ENCODE measurements around the gene RPL10L.

The RPL10L gene

DNA sequence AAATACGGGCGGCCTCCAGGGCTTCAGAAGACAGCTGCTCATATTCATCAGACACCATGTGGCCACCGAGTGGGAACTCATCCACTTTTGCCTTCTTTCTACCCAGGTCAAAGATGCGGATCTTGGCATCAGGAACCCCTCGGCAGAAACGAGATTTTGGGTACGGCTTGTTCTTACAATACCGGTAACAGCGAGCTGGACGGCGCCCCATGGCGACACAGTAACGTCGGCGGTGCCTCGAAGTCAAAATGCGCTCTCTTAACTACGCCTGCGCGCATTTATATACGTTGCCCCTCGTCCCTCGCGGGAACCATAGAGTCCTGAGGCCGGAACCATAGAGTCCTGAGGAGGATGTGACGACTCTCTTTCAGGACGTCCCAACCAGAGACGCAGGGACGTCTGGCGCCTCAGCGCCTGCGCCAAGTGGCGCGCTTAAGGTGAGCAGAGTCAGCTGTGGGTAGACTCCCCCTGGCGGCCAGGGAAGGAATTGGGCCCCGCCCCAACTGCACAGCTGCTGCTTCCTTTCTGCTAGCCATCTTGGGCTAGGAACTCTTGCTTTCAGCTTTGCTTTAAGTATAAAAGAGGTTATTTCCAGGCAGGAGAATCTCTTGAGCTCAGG is at the start of gene RPL10L:
Gene RPL10L, minus strand, starts transcription at position 256 of the 619 bp plus-strand sequence. Its CDS starts 45 bp downstream, at position 211.
- peak in 2 of 10 donors; percentile 67 to 75 for DNase-seq

DNA sequence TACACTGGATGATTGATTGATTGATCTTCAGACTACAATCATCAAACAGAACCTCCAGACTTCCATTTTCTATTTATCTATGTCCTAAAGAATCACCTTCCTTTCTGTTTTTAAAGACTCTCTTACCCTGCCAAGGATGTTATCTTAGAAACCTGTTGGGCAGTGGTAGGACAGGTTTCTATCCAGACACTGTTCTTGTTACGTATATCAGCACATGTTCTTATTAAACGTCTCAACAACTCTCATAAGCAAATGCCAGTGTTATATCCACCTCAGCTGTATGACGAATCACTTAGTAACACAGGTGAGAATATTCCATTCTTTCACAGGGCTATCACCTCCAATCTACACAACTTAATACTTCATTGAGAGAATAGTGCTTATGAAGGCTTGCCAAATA is 40.2 kb upstream of the RPL10L start:
- DNase-seq = no peak
- intact Hi-C loops (cut with DNase I) = no loop called here

More for the DNA sequence above, at the start of gene RPL10L:
- intact Hi-C loops (cut with DNase I) = no loop called here

GRCh38 chr14:46686652-46687051 is 35.1 kb upstream of the RPL10L start:
- intact Hi-C loops (cut with DNase I) = no loop called here
- DNase-seq = no peak

DNA sequence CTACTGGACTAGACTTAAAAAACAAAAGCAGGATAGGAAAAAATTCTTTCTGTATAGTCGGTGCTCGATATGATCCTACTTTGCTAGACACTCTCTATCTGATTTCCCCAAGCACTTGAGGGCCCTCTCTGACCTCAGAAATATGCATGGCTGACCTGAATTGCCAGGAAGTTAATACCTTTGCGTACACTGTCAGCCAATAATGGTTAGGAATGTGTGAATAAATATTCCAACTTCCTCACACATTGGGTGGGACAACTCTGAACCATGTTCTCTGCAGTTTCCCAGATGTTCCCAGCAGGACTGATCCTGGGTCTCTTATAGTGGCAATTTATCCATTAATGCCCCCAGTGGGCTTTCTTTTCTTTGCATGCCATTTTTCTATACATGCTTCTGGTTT is 20.5 kb upstream of the RPL10L start:
- DNase-seq = no peak
- intact Hi-C loops (cut with DNase I) = no loop called here

DNA sequence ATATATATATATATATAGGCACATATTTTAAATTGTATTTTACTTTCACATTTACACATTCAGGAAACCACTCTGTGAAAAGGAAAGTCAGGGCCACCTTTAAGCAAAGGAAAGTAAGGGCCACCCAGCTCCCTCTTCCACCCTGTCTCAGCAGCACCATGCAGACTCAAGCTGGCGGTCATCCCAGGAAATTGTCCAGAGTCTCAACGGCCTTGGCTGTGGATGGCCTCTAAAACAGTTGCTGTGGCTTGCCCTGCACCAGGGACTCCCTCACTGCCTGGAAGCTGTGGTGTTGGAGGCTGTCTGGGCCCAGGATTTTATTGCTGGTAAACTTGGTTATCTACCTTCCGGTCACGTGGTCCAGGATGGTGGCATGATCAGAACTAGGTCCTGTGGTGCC is 11.8 kb upstream of the RPL10L start:
- intact Hi-C loops (cut with DNase I) = no loop called here
- peak in 2 of 10 donors; percentile 21 to 61 for DNase-seq

- intact Hi-C loops (cut with DNase I) = no loop called here
- no peak for DNase-seq
These were observed 10.1 kb upstream of the RPL10L start for GRCh38 chr14:46661728-46662127.

DNA sequence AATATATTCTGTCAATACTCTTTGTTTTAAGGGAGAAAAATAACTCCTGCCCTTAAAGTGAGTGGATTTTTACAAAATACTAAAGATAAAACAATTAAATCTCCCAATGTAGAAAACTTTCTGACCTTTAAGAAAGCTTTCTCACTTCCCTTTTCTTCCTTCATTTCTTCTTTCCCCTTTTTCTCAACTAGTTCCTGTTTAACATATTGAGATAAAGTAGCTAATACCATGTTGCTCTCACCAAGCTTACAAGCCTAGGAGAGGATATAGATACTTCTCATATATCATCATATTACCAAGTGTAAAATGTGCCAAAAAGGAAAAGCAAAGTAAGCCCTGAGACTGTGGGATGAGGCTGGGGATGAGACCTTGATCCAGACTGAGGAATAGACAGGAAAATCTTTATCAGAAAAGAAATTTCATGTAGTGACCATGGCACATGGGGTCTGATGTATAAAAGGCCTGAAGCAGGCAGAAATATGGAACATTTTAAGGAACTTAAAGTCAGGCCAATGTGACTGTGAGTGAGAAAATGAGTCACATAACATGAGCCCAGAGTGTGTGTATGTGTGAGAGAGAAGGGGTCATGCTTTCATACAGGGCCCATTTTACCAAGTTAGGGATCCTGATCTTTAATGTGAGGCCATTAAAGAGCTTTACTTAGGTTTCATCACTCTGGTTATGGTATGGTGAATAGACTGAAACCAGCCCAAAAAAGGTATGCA is 1.6 kb upstream of the RPL10L start:
- DNase-seq = no peak
- intact Hi-C loops (cut with DNase I) = no loop called here

DNA sequence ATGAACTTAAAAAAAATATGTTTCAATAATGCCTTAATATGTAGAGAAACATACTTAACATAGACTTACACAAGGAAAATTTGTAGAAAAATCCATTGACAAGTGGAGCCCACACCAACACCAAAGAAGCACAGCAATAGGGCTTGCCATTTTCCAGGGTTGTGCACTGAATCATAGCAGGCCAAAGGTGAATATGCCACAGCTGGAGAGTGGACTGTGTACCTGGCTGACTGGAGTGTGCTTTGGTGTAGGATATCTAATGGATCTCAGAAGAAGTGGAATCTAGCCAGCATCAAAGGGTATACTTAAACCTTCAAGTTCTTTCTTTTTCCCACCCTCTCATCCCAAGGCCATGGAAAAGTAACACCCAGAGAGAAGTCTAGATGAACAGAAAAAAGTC is 4.8 kb downstream of the RPL10L start:
- no peak for DNase-seq

DNA sequence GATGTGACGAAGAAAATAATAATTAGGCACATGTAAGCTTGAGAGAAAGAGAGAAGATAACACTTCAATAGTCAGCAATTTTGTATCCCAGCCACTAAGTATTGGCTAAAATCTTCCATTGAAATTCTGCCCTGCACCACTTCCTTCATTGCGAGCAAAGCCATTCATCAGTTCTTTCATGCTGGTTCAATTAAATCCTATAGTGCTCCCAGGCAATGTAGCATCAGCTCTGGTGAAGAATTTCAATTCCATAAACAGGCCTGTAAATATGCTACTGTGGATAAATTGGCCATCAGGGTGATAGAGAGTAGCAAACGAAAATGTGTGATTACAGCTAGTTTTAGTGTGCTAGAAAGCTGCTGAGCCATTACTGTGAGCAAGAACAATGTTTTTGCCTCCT is 24.7 kb downstream of the RPL10L start:
- intact Hi-C loops (cut with DNase I) = no loop called here

More for the DNA sequence above, 4.8 kb downstream of the RPL10L start:
- intact Hi-C loops (cut with DNase I) = no loop called here

More for the DNA sequence above, 24.7 kb downstream of the RPL10L start:
- DNase-seq = no peak
